Neural crest cell (in vitro differentiated cells): Measurements from ENCODE around the gene ZP3. TPM values are rescaled to one million over a fixed set of nuclear protein-coding genes. Genes with fewer than 3 reads are reported as not detected.
"Not testable (repeated sequence)": the region's sequence is repeated elsewhere in the genome, so short reads cannot be mapped to it uniquely, and the experiment has no call there.

Source experiments
- DNase-seq: peaks from one replicate; pipeline ENCODE4 v3.0.0; 2021; ENCODE audit warnings: low read depth, mixed read lengths, low spot score
- H3K27ac Mint-ChIP-seq: one replicate; pipeline ENCODE4 v1.8.0; 2021; ENCODE audit warnings: mild to moderate bottlenecking, mixed read lengths; ENCODE audit not compliant: unreplicated experiment
- H3K27me3 Mint-ChIP-seq: 2 replicates; pipeline ENCODE4 v1.8.0; 2021; ENCODE audit warnings: low read depth, mild to moderate bottlenecking, mixed read lengths
- H3K36me3 Mint-ChIP-seq: 2 replicates; pipeline ENCODE4 v1.8.0; 2021; ENCODE audit warnings: low read depth, mild to moderate bottlenecking, mixed read lengths
- H3K4me1 Mint-ChIP-seq: 2 replicates; pipeline ENCODE4 v1.8.0; 2021; ENCODE audit warnings: mixed read lengths
- H3K4me3 Mint-ChIP-seq: one replicate; pipeline ENCODE4 v1.8.0; 2021; ENCODE audit warnings: mild to moderate bottlenecking, mixed read lengths
- H3K9me3 Mint-ChIP-seq: 2 replicates; pipeline ENCODE4 v1.8.0; 2021; ENCODE audit warnings: mixed read lengths
- total RNA-seq: library from RNA; stranded (reverse); gene quantifications from 2 replicates; pipeline ENCODE4 v1.2.1, GENCODE V29; 2021
- TF ChIP-seq, protein P1 (sequence below): fragments of 200-600 bp; sonication (generic); conservative IDR thresholded peaks from 2 replicates; pipeline ENCODE4 v1.5.0; 2021; ENCODE audit warnings: antibody characterized with exemption, mild to moderate bottlenecking

ZP3 gene
- total RNA-seq, 1 donor from 2014 or later, result 0.49 TPM

DNA sequence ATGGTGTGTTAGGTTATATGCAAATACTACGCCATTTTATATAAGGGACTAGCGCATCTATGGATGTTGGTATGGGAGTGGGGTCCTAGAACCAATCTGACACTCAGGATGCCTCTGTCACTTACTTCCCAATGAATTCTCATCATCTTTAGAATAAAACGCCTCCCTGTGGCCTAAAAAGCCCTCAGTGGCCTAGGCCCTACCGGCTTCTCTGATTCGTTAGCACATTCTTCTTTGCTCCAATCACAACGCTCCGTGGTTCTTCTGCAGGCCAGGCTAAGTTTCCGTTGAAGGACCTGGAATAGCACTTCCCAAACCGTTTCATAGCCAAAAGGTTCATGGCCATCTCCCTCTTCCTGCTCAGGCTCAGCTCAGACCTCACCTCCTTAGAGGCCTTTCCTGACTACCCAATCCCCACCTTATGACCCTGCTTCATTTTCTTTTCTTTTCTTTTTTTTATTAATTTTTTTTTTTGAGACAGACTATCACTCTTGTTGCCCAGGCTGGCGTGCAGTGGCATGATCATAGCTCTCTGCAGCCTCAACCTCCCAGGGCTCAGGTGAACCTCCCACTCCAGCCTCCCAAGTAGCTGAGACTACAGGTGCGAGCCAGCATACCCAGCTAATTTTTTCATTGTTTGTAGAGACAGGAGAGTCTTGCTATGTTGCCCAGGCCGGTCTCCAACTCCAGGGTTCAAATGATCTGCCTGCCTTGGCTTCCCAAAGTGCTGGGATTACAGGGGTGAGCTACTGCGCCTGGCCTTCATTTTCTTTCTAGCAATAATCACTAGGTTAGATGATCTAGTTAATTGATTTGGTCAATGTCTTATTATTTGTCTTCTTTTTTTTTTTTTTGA, 41.4 kb upstream of the ZP3 start:
- H3K4me1 Mint-ChIP-seq, result peaks cover 5% of the 10 kb centered on the region
- H3K36me3 Mint-ChIP-seq, result no peaks in the 10 kb centered on the region
- H3K27me3 Mint-ChIP-seq, result no peaks in the 10 kb centered on the region
- TF ChIP-seq, protein P1, sequence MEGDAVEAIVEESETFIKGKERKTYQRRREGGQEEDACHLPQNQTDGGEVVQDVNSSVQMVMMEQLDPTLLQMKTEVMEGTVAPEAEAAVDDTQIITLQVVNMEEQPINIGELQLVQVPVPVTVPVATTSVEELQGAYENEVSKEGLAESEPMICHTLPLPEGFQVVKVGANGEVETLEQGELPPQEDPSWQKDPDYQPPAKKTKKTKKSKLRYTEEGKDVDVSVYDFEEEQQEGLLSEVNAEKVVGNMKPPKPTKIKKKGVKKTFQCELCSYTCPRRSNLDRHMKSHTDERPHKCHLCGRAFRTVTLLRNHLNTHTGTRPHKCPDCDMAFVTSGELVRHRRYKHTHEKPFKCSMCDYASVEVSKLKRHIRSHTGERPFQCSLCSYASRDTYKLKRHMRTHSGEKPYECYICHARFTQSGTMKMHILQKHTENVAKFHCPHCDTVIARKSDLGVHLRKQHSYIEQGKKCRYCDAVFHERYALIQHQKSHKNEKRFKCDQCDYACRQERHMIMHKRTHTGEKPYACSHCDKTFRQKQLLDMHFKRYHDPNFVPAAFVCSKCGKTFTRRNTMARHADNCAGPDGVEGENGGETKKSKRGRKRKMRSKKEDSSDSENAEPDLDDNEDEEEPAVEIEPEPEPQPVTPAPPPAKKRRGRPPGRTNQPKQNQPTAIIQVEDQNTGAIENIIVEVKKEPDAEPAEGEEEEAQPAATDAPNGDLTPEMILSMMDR, result no peak
- no peak overlapping the region for H3K27ac Mint-ChIP-seq
- DNase-seq, result no peak
- no peak overlapping the region for H3K4me3 Mint-ChIP-seq
- no peaks in the 10 kb centered on the region for H3K9me3 Mint-ChIP-seq

- no peak for DNase-seq
- Mint-ChIP-seq H3K36me3 (no peaks in the 10 kb centered on the region), H3K9me3 (no peaks in the 10 kb centered on the region), H3K27ac (no peak overlapping the region), H3K4me1 (peaks cover 12% of the 10 kb centered on the region), H3K4me3 (peak overlapping the region; percentile 20), H3K27me3 (no peaks in the 10 kb centered on the region)
- TF ChIP-seq, protein P1, result no peak
Measured at GRCh38 chr7:76386691-76387260, 38.0 kb upstream of the ZP3 start.

DNA sequence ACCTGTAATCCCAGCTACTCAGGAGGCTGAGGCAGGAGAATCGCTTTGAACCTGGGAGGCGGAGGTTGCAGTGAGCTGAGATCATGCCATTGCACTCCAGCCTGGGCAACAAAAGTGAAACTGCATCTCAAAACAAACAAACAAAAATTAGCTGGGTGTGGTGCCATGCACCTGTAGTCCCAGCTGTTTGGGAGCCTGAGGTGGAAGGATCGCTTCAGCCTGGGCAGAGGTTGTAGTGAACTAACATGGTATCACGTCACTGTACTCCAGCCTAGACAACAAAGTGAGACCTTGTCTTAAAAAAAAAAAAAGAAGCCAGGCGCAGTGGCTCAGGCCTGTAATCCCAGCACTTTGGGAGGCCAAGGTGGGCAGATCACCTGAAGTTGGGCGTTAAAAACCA, 37.0 kb upstream of the ZP3 start:
- H3K4me3 Mint-ChIP-seq, H3K27ac Mint-ChIP-seq, H3K36me3 Mint-ChIP-seq, DNase-seq, H3K27me3 Mint-ChIP-seq, H3K9me3 Mint-ChIP-seq: not testable (repeated sequence)
- H3K4me1 Mint-ChIP-seq, result peaks cover 15% of the 10 kb centered on the region

- TF ChIP-seq, protein P1, result no peak
- no peak overlapping the region for H3K4me3 Mint-ChIP-seq
- peaks cover 23% of the 10 kb centered on the region for H3K4me1 Mint-ChIP-seq
- H3K9me3 Mint-ChIP-seq, result no peaks in the 10 kb centered on the region
- no peaks in the 10 kb centered on the region for H3K36me3 Mint-ChIP-seq
- no peak for DNase-seq
- H3K27me3 Mint-ChIP-seq, result no peaks in the 10 kb centered on the region
- peak overlapping the region; percentile 86 for H3K27ac Mint-ChIP-seq
Measured at GRCh38 chr7:76390092-76390491, 34.7 kb upstream of the ZP3 start.

GRCh38 chr7:76392531-76393115, 32.1 kb upstream of the ZP3 start:
- TF ChIP-seq, protein P1, result no peak
- peak overlapping the region; percentile 86 for H3K27ac Mint-ChIP-seq
- H3K4me1 Mint-ChIP-seq, result peaks cover 23% of the 10 kb centered on the region
- peak overlapping the region; percentile 80 for H3K4me3 Mint-ChIP-seq
- no peak for DNase-seq
- H3K36me3 Mint-ChIP-seq, result no peaks in the 10 kb centered on the region
- no peaks in the 10 kb centered on the region for H3K27me3 Mint-ChIP-seq
- no peaks in the 10 kb centered on the region for H3K9me3 Mint-ChIP-seq
